Measurements from ENCODE around the gene LCE3A.
"Not testable (repeated sequence)": the region's sequence is repeated elsewhere in the genome, so short reads cannot be mapped to it uniquely, and the experiment has no call there.

DNA sequence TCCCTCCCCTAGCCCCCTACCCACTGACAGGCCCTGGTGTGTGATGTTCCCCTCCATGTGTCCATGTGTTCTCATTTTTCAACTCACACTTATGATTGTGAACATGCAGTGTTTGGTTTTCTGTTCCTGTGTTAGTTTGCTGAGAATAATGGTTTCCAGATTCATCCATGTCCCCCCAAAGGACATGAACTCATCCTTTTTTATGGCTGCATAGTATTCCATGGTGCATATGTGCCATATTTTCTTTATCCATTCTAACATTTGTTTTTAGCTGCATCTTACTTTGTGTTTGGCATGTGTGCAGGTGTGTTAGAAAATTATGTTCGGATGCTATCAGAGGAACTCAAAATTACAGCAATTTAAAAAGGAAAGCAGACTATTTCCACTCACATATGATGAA lies 43.3 kb upstream of the LCE3A start:
- TF ChIP-seq EZH2 (IDR thresholded peaks at IDR 0.05; ENCODE audit: insufficient read depth, poor library complexity, severe bottlenecking); EZH2phosphoT487 (IDR thresholded peaks at IDR 0.05; ENCODE audit: insufficient read depth, low read depth): not testable (repeated sequence)
